Right lobe of liver (tissue), 6 donors: ENCODE data around the gene RASL10A. TPM values are rescaled to one million over a fixed set of nuclear protein-coding genes. Genes with fewer than 3 reads are reported as not detected.

Source experiments
- ATAC-seq, 4 donors: fragments of 200-7000 bp; cut with Tn5 transposase; one replicate each; pipeline ENCODE4 v1.9.1; 2020; ENCODE audit warnings: mild to moderate bottlenecking in 4 of 4, moderate library complexity in 4 of 4
- DNase-seq, 3 donors: peaks; one replicate each; pipeline ENCODE4 v3.0.0-alpha.2; 2020
- H3K27ac ChIP-seq, 3 donors: fragments of 200-600 bp; one replicate each; pipeline ENCODE4 v1.8.0; 2022
- H3K27me3 ChIP-seq, 2 donors: fragments of 200-600 bp; one replicate each; pipeline ENCODE4 v1.8.0; 2022
- H3K36me3 ChIP-seq, 4 donors: fragments of 200-600 bp; sonication (generic) in 1 of 4; one replicate each; pipeline versions ENCODE4 v1.5.1 to v1.8.0; 2017 to 2022; ENCODE audit warnings: control low read depth in 1 of 4
- H3K4me1 ChIP-seq, 4 donors: fragments of 200-600 bp; sonication (generic) in 1 of 4; one replicate each; pipeline versions ENCODE4 v1.5.1 to v1.8.0; 2017 to 2022; ENCODE audit warnings: control low read depth in 1 of 4
- H3K4me3 ChIP-seq, 3 donors: fragments of 200-600 bp; one replicate each; pipeline ENCODE4 v1.8.0; 2022
- H3K9me3 ChIP-seq, 4 donors: fragments of 200-600 bp; sonication (generic) in 1 of 4; one replicate each; pipeline versions ENCODE4 v1.5.1 to v1.8.0; 2017 to 2022; ENCODE audit warnings: control low read depth in 1 of 4
- POLR2A ChIP-seq: fragments of 450-650 bp; IDR thresholded peaks from one replicate; pipeline ENCODE4 v1.6.1; 2017; ENCODE audit warnings: antibody characterized with exemption, mild to moderate bottlenecking
- WGBS: methylation state at CpG from one replicate; pipeline ENCODE4 v1.1.6; 2018; ENCODE audit warnings: low coverage, low lambda C conversion rate; ENCODE audit not compliant: insufficient coverage; ENCODE audit errors: missing lambda C conversion rate; 5-methylcytosine and 5-hydroxymethylcytosine counted together
- intact Hi-C, 2 donors: fragments of 100-400 bp; cut with DNase I; formaldehyde crosslinking; loops; one replicate each; pipeline versions ENCODE4 v1.11.2 to v1.14.1; 2022
- total RNA-seq, 6 experiments: library from RNA; depleted of rRNA in 2 of 6; stranded (reverse); fragments of >200 nt in 2 of 6; fragmentation: NEBNext Ultra II Directional in 3 of 6; extraction: Animal tissue kit (Norgen Biotek cat#: 25700) in 3 of 6; gene quantifications; one replicate each; pipeline versions ENCODE4 v1.1.0 to v1.2.4, GENCODE V29; 2016 to 2023
- TF ChIP-seq, protein P1 (sequence below), 4 donors: fragments of 200-600 bp in 3 of 4; fragments of 450-650 bp in 1 of 4; IDR thresholded peaks; one replicate each; pipeline versions ENCODE4 v1.5.1 to v1.8.0; 2016 to 2022; ENCODE audit warnings: antibody characterized with exemption in 4 of 4, mild to moderate bottlenecking in 2 of 4
- donor health status: DM: no; HTN: yes; CAD: no.
- donor health status: DM: no; HTN: no; CAD: no.
- donor health status: DM: no; HTN: no; CAD: no.
- donor health status: DM: no; HTN: yes; CAD: no.
- donor health status: DM: no; HTN: yes; CAD: no.

The RASL10A gene
- total RNA-seq, 6 experiments from 2014 or later: 0.32 to 1.2 (median 0.87) TPM

DNA sequence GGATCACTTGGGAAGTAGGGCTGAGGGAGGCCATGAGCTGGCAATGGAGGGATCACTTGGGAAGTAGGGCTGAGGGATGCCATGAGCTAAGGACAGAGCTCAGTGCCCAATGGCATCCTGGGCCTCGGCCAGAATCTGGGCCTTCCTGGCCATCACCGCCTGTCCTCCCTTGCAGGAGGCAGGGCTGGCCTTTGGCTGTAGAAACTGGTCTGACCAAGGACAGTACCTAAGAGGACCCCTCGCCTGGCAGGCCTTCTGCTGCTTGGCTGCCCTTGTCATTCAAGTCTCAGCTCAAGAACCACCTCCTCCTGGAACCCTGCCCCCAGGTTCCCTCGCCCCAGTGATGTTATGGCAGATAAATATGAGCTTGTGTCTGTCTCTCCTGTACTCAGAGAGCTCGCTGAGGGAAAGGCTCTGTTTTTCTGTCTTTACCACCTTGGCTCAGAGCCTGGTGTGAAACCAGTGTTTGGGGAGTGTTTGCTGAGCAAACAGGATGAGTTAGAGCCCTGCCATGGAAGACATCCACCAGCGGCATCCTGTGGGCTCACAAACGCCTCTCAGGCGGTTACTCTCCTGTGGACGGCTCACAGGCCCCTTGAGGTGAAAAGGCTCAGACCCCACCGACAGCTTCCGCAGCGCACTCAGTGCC lies 19.3 kb upstream of the RASL10A start:
- no peak overlapping the region for H3K4me3 ChIP-seq
- H3K36me3 ChIP-seq: peaks cover 0 to 46% (median 12%) of the 10 kb centered on the region in 4 donors
- DNase-seq (peak in 2 of 3 donors; percentile 61 to 73), ATAC-seq (peak; percentile 45 to 61 (median 50))
- peak overlapping the region in 2 of 3 donors; percentile 40 to 88 for H3K27ac ChIP-seq
- 11% methylated on average over 2 of the region's 12 CpGs for WGBS
- no peaks in the 10 kb centered on the region for H3K27me3 ChIP-seq
- H3K9me3 ChIP-seq: no peaks in the 10 kb centered on the region
- H3K4me1 ChIP-seq: peaks cover 0 to 40% (median 17%) of the 10 kb centered on the region in 4 donors
- intact Hi-C loops: no loop called here
- TF ChIP-seq POLR2A: no peak
- TF ChIP-seq, protein P1, sequence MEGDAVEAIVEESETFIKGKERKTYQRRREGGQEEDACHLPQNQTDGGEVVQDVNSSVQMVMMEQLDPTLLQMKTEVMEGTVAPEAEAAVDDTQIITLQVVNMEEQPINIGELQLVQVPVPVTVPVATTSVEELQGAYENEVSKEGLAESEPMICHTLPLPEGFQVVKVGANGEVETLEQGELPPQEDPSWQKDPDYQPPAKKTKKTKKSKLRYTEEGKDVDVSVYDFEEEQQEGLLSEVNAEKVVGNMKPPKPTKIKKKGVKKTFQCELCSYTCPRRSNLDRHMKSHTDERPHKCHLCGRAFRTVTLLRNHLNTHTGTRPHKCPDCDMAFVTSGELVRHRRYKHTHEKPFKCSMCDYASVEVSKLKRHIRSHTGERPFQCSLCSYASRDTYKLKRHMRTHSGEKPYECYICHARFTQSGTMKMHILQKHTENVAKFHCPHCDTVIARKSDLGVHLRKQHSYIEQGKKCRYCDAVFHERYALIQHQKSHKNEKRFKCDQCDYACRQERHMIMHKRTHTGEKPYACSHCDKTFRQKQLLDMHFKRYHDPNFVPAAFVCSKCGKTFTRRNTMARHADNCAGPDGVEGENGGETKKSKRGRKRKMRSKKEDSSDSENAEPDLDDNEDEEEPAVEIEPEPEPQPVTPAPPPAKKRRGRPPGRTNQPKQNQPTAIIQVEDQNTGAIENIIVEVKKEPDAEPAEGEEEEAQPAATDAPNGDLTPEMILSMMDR (IDR thresholded peaks at IDR 0.05): no peak

DNA sequence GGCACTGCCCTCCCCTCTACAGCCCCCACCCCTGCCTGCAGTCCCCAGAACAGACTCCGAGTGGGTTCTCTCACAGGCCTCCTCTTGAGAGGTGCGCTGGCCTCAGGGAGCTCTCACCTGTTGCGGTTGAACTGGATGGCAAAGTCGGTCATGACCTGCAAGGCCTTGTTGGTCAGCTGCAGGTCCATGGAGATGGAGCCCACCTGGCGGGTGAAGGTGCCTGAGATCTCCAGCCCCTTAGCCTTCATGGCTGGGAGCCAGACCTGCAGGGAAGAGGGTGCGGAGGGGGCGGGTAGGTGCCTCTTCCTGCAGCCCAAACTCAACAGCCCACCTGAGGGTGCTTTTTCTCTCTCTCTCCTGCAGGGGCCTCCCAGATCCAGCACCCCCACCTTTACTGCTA lies 18.7 kb upstream of the RASL10A start:
- no peaks in the 10 kb centered on the region for H3K9me3 ChIP-seq
- H3K27ac ChIP-seq: peak overlapping the region in 1 of 3 donors; percentile 88
- TF ChIP-seq POLR2A: no peak
- TF ChIP-seq, protein P1 (IDR thresholded peaks at IDR 0.05): no peak
- H3K27me3 ChIP-seq: no peaks in the 10 kb centered on the region
- H3K4me1 ChIP-seq: peaks cover 0 to 40% (median 17%) of the 10 kb centered on the region in 4 donors
- no CpG with 5 or more reads among the region's 7 CpGs for WGBS
- H3K4me3 ChIP-seq: no peak overlapping the region
- H3K36me3 ChIP-seq: peaks cover 0 to 50% (median 11%) of the 10 kb centered on the region in 4 donors
- ATAC-seq: no peak
- peak in 1 of 3 donors; percentile 49 for DNase-seq
- intact Hi-C loops: no loop called here

DNA sequence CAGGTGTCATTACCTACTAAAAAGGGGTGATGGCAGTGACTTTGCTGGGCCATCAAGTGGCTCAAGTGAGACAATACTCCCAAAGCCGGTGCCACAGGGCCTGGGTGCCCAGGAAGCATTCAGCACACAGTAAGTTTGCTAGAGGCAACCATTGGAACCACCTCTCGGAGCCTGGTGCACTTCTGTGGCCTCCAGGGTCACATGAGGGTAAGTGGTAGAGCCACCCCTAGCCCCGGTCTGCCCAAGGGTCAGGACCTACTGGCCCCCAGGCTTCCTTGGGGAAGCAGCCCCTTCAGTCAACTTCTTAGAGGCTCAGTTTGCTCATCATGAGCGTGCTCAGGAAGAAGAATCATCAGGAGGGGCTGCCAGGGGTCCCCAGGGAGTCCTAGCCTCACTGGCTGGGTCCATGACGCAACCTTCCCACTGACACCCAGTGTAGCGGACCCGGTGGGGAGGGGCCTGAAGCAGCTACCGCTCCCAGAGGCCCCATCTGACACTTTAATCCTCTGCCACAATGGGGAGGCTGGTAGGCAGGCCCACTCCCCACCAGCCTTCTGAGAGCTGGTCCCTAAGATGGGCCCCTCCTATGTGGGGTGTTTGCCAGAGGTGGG lies 17.5 kb upstream of the RASL10A start:
- no peak for TF ChIP-seq POLR2A
- TF ChIP-seq, protein P1 (IDR thresholded peaks at IDR 0.05): no peak
- Histone ChIP-seq H3K4me3 (no peak overlapping the region), H3K36me3 (peaks cover 0 to 49% (median 8%) of the 10 kb centered on the region in 4 donors), H3K4me1 (peaks cover 0 to 34% (median 15%) of the 10 kb centered on the region in 4 donors), H3K9me3 (no peaks in the 10 kb centered on the region), H3K27ac (no peak overlapping the region), H3K27me3 (no peaks in the 10 kb centered on the region)
- intact Hi-C loops: no loop called here
- ATAC-seq (no peak), DNase-seq (no peak)
- no CpG with 5 or more reads among the region's 8 CpGs for WGBS

DNA sequence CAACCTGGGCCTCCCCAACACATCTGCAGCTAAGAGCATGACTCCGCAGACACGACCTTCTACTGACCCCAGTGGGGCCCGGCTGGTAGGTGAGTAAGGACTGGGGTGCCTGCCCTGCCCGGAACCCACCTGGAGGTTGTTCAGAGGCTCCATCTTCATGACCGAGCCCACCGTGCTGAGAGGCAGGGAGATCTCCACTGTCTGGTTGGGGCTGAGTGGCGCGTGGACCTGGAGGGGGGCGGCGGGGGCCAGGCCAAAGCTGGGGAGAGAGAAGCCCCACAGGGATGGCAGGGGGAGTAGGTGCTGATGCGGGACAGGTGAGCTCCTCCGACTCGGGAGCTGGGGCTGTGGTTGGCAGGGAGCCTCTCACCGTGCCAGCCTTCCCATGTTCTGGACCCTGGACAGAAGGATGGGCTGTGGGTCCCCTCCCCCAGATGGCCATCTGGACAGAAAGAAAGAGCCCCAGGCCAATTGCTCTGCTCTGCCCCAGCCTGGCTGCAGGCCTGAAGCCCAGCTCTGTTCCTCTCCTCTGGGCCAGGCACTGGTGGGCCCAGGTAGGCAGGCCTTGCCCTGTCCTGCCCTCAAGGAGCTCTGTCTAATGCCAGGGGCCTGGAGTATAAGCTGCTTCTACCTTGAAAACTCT lies 16.3 kb upstream of the RASL10A start:
- no peak overlapping the region for H3K4me3 ChIP-seq
- no peak for TF ChIP-seq POLR2A
- TF ChIP-seq, protein P1 (IDR thresholded peaks at IDR 0.05): no peak
- peaks cover 0 to 61% (median 8%) of the 10 kb centered on the region in 4 donors for H3K36me3 ChIP-seq
- DNase-seq: no peak
- H3K27me3 ChIP-seq: no peaks in the 10 kb centered on the region
- no peaks in the 10 kb centered on the region for H3K9me3 ChIP-seq
- intact Hi-C loops: no loop called here
- no peak overlapping the region for H3K27ac ChIP-seq
- H3K4me1 ChIP-seq: peaks cover 0 to 25% (median 11%) of the 10 kb centered on the region in 4 donors
- no CpG with 5 or more reads among the region's 14 CpGs for WGBS
- ATAC-seq: no peak
